Prostate gland (tissue), 2 donors: ENCODE data around the gene HDGF.

Experiments
- POLR2A ChIP-seq: fragments of 450-650 bp; IDR thresholded peaks from one replicate; pipeline ENCODE4 v1.6.1; 2016; ENCODE audit warnings: antibody characterized with exemption, mild to moderate bottlenecking
- POLR2AphosphoS5 ChIP-seq: sonication (generic); formaldehyde crosslinking; IDR thresholded peaks from one replicate; pipeline ENCODE4 v1.6.1; 2017; ENCODE audit warnings: antibody characterized with exemption
- TF ChIP-seq, protein P1 (sequence below), 4 experiments: fragments of 200-600 bp in 2 of 4; fragments of 450-650 bp in 2 of 4; sonication (generic) in 2 of 4; IDR thresholded peaks; 1 replicate in 3 of 4; 2 replicates in 1 of 4; pipeline ENCODE4 v1.5.1; 2016 to 2019; ENCODE audit warnings: antibody characterized with exemption in 4 of 4, mild to moderate bottlenecking in 2 of 4, moderate library complexity in 2 of 4

DNA sequence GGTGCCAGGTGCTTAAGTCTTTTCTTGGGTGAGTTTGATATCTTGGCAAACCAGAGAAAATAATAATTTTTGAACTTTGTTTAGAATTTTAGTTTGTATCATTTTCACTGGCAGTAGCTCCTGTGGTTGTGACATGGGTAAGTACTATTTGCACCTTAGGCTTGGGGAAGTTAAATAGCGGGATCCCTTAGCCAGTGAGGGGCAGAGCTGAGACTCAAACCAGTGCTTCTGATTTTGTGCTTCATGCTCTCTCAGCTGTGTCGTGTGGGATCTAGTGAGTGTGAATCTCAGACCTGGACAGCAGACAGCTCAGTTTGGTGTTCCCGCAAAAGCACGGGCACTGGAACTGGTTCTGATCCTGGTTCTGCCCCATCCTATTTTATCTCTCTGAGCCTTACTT lies 25.5 kb upstream of the HDGF start:
- TF ChIP-seq, protein P1, sequence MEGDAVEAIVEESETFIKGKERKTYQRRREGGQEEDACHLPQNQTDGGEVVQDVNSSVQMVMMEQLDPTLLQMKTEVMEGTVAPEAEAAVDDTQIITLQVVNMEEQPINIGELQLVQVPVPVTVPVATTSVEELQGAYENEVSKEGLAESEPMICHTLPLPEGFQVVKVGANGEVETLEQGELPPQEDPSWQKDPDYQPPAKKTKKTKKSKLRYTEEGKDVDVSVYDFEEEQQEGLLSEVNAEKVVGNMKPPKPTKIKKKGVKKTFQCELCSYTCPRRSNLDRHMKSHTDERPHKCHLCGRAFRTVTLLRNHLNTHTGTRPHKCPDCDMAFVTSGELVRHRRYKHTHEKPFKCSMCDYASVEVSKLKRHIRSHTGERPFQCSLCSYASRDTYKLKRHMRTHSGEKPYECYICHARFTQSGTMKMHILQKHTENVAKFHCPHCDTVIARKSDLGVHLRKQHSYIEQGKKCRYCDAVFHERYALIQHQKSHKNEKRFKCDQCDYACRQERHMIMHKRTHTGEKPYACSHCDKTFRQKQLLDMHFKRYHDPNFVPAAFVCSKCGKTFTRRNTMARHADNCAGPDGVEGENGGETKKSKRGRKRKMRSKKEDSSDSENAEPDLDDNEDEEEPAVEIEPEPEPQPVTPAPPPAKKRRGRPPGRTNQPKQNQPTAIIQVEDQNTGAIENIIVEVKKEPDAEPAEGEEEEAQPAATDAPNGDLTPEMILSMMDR (IDR thresholded peaks at IDR 0.05), result no peak
- TF ChIP-seq POLR2A, result no peak
- no peak for TF ChIP-seq POLR2AphosphoS5
